ENCODE data around the gene DAAM1.

Gene DAAM1

GRCh38 chr14:59188461-59189090, at the start of gene DAAM1:
TSS of gene DAAM1 (plus strand) at chr14:59188667. CDS start at chr14:59263478, 74,811 bp downstream.
- DNase-seq: peak; percentile 96

GRCh38 chr14:59139324-59139723, 49.1 kb upstream of the DAAM1 start:
- DNase-seq: no peak

GRCh38 chr14:59140106-59140843, 48.2 kb upstream of the DAAM1 start:
- no peak for DNase-seq

- DNase-seq: no peak
These were observed 42.0 kb upstream of the DAAM1 start for GRCh38 chr14:59146484-59146883.

GRCh38 chr14:59147007-59147406, 41.5 kb upstream of the DAAM1 start:
- DNase-seq: no peak

GRCh38 chr14:59148334-59148900, 40.0 kb upstream of the DAAM1 start:
- DNase-seq: no peak

- DNase-seq: no peak
These were observed 37.5 kb upstream of the DAAM1 start for GRCh38 chr14:59150990-59151389.

- no peak for DNase-seq
These were observed 34.1 kb upstream of the DAAM1 start for GRCh38 chr14:59154373-59154772.

- DNase-seq: no peak
These were observed 32.6 kb upstream of the DAAM1 start for GRCh38 chr14:59155886-59156285.

GRCh38 chr14:59159169-59159568, 29.3 kb upstream of the DAAM1 start:
- no peak for DNase-seq

- no peak for DNase-seq
These were observed 28.0 kb upstream of the DAAM1 start for GRCh38 chr14:59160506-59160905.

- DNase-seq: peak; percentile 24
These were observed 26.8 kb upstream of the DAAM1 start for GRCh38 chr14:59161561-59162175.

- DNase-seq: no peak
These were observed 22.2 kb upstream of the DAAM1 start for GRCh38 chr14:59166258-59166657.

- no peak for DNase-seq
These were observed 13.1 kb upstream of the DAAM1 start for GRCh38 chr14:59175404-59175803.

- no peak for DNase-seq
These were observed 11.7 kb upstream of the DAAM1 start for GRCh38 chr14:59176765-59177164.

GRCh38 chr14:59177262-59177661, 11.2 kb upstream of the DAAM1 start:
- DNase-seq: no peak

GRCh38 chr14:59181791-59182190, 6.7 kb upstream of the DAAM1 start:
- DNase-seq: no peak

GRCh38 chr14:59182641-59183040, 5.8 kb upstream of the DAAM1 start:
- no peak for DNase-seq

- DNase-seq: no peak
These were observed 5.3 kb upstream of the DAAM1 start for GRCh38 chr14:59183150-59183549.

GRCh38 chr14:59184396-59184795, 4.1 kb upstream of the DAAM1 start:
- DNase-seq: no peak

- no peak for DNase-seq
These were observed 2.8 kb upstream of the DAAM1 start for GRCh38 chr14:59185676-59186075.

GRCh38 chr14:59186306-59186705, 2.2 kb upstream of the DAAM1 start:
- no peak for DNase-seq

GRCh38 chr14:59187118-59187517, 1.3 kb upstream of the DAAM1 start:
- DNase-seq: no peak
